PC-9 (cell line): Measurements from ENCODE around the gene MYB.
A peak's percentile ranks its signal among the peaks of the same experiment; 100 is the strongest.

Experiments used
- EZH2 ChIP-seq: fragments of 200-600 bp; sonication (generic); IDR thresholded peaks from 2 replicates; pipeline ENCODE4 v1.8.0; 2017; ENCODE audit warnings: antibody characterized with exemption, low read depth
- TF ChIP-seq, protein P1 (sequence below): fragments of 200-600 bp; sonication (generic); conservative IDR thresholded peaks from 2 replicates; pipeline ENCODE4 v1.6.1; 2017; ENCODE audit warnings: mixed run types, antibody characterized with exemption, mild to moderate bottlenecking, moderate library complexity

DNA sequence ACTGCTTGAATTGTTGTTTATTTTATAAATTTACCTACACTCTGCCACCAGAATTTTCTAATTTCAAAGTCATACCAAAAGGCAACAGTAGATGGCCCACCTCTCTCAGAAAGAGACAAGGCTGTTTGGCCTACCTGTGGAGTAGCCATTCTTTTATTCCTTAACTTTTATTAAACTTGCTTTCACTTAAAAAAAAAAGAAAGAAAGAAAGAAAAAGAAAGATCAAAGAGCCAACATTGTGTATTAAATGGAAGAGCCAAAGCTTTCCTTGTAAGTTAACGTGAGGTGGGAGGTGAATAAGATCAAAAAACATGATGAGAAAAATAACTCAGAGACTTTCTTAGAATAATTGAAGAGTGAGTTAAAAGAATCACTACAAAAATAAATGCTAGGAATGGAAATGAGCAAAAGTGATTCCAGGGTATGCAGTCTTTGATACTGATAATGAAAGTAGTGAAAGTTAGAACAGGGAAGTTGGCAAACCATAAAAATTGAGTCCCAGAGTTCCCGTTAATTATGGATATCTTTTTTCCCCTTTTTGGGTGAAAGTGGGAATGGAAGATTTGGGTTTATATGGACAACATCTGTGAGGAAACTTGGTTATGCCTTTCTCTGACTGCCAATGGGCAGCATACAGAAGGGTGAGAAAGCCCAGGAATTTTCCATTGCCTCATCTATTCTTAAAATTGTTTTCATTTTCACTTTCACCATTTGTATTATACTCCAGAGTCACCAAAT, 35.9 kb upstream of the MYB start:
- TF ChIP-seq, protein P1, sequence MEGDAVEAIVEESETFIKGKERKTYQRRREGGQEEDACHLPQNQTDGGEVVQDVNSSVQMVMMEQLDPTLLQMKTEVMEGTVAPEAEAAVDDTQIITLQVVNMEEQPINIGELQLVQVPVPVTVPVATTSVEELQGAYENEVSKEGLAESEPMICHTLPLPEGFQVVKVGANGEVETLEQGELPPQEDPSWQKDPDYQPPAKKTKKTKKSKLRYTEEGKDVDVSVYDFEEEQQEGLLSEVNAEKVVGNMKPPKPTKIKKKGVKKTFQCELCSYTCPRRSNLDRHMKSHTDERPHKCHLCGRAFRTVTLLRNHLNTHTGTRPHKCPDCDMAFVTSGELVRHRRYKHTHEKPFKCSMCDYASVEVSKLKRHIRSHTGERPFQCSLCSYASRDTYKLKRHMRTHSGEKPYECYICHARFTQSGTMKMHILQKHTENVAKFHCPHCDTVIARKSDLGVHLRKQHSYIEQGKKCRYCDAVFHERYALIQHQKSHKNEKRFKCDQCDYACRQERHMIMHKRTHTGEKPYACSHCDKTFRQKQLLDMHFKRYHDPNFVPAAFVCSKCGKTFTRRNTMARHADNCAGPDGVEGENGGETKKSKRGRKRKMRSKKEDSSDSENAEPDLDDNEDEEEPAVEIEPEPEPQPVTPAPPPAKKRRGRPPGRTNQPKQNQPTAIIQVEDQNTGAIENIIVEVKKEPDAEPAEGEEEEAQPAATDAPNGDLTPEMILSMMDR, result peak; percentile 94
- TF ChIP-seq EZH2, result no peak
